AG08396 (cell line): ENCODE results near the gene UNC5B.

Source experiments
- DNase-seq: peaks from one replicate; pipeline ENCODE4 v3.0.0; 2012; ENCODE audit warnings: low spot score, mixed read lengths

The UNC5B gene

DNA sequence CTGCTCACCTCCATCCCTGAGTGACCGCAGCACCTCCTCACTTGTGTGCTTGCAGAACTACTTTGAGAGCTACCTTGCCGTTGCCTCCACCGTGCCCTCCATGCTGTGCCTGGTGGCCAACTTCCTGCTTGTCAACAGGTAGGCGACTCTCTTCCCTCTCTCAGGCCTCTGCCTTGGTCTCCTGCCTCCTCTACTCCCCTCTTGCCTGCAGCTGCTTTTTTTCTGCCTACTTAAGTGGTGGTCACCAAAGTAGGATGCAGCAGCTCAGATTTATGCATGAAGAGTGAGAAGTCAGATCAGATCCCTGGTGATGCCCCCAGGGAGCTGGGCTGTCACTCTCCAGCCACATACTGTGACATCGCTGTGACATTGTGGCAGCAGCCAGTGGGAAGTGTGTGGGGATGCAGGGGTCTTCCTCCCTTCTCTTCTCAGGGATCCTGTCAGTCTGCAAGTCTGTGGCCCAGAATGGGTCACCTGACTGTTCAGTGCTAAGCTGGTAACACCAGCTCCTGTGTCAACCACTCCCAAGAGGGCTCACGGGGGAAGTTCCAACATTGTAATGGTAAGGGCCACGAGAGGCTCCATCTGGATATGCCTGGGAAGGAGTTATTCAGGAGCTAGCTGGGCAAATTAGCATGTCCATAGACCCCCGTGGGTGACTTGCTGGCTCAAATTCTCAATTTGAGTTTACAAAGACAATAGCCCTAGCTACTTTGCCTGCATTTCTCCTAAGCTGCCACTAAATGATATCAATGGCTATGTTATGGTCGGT is 132.0 kb downstream of the UNC5B start:
- no peak for DNase-seq

DNA sequence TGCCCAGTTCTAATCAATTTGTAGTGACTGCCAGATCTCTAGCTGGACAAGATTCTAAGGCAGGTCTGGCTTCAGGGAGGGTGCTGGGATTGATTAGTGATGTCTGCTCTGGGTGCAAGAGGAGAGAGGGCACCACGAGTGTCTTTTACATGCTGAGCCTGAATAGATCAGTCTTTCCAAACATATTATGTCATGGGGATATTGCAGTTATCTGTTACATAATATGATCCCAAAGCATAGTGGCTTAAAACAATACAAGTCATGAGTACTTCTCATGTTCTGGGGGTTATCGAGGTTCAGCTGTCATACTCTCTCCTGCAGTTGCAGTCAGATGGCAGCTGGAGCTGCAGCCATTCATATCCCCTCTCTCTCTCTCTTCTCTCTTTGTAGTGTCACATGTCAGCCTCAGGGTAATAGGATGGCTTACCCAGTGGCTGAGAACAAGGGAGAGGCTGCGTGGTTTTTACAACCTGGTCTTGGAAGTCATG is 132.7 kb downstream of the UNC5B start:
- no peak for DNase-seq

DNA sequence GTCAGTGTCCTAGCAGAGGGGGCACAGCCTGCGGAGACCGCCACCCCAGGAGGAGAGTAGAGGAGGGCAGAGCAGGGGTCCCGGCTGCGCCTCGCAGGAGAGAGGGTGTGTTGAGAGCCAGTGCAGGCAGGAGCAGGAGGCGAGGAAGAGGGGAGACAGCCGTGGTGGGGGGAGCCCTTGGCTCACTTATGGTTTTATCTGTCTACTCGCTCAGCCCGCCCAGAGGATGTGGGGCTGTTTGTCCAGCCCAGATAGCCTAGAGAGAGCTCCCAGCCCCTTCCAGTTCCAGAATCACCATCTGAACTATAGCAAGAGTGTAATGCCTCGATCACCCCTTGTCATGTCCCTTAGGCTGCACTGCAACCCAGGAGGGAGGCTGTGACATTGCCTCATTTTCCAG is 133.3 kb downstream of the UNC5B start:
- no peak for DNase-seq

GRCh38 chr10:71346731-71347130 is 134.4 kb downstream of the UNC5B start:
- DNase-seq, result no peak

DNA sequence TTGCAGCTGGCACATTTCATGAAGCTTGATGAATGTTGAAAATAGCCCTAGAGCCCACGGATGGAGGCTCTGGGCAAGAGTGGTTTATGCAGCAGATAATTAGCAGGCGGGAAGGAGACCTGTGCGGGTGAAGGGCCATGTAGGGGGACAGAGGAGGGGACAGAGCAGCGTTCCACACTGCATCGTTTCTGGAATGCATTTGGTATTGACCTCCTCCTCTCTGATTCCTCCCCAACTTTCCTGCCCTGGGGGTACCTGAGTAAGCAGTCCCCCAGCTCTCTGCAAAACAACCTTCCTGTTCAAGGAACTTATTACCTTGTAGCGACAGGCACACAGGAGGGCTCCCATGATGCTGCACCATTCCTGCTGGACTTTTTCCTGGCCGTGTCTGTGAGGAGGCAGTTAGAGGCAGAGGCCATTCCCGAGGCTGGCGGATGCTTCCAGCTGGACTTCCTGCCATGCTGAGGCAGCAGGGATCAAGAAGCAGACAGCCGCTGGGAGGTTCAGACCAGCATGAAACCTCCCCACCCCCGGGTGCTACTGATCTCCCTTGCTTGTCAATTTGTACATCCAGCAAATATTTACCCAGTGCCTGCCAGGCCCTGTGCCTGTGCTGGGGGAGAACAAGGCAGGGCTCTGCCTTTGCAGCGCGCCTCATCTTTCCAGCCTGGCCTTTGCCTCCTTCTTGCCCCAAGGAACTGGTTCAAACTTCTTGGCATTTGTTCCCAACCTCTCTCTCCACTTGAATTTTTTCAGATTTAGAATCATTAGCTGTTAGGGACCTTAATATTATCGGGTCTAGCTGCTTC is 135.4 kb downstream of the UNC5B start:
- DNase-seq, result no peak

DNA sequence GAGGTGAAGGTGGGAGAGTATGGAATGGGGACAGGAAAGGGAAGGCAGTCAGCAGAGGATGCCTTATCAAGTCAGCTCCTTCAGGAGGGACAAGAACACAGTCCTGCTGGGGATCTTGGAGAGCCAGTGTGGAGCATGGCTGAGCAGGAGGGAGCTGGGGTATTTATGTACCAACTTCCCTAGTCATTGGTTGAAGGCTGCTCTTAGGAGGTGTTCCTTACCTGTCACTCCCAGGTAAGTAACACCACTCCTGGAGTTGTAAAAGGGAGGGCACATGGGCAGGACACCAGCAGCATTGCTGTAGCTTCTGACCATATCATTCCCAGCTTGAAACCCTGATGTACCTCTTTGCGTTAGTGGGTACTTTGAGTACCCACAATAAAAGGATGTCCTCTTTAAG is 136.5 kb downstream of the UNC5B start:
- DNase-seq, result no peak

GRCh38 chr10:71349406-71349805 is 137.0 kb downstream of the UNC5B start:
- DNase-seq, result no peak

DNA sequence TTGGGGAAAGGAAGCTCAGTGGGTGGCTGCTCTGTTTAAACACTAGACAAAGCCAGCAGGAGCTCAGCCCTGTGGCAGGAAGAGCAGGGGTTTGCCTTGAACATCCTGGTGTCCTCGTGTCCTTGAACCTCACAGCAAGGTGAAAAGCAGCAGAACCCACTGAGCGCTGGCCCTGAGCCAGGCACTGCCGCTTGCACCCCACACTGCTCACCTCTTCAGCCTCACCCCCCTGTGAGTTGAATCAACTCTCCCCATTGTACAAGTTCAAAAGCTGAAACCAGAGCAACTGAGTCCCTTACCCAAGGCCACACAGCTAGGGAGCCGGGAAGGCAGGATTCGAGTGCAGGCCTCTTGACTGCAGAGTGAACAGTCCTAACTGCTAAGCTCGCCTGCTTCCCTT is 138.7 kb downstream of the UNC5B start:
- no peak for DNase-seq

GRCh38 chr10:71351628-71352319 is 139.4 kb downstream of the UNC5B start:
- DNase-seq, result no peak
